GM23248 (cell line): ENCODE data around the gene TFIP11.

Experiments
- EZH2 ChIP-seq: fragments of 200-600 bp; sonication (generic); IDR thresholded peaks from 2 replicates; pipeline ENCODE4 v1.6.1; 2018; ENCODE audit warnings: antibody characterized with exemption, mild to moderate bottlenecking; ENCODE audit not compliant: insufficient read depth, poor library complexity, severe bottlenecking
- EZH2phosphoT487 ChIP-seq: fragments of 200-600 bp; sonication (generic); IDR thresholded peaks from 2 replicates; pipeline ENCODE4 v1.6.1; 2018; ENCODE audit warnings: antibody characterized with exemption, moderate library complexity, mild to moderate bottlenecking, low read depth; ENCODE audit not compliant: insufficient read depth

- TF ChIP-seq EZH2phosphoT487 = no peak
- TF ChIP-seq EZH2 = no peak
Measured at GRCh38 chr22:26542831-26543230, 30.6 kb upstream of the TFIP11 start.
